PFSK-1 (cell line): ENCODE results near the gene CAPNS2.

Source experiments
- POLR2AphosphoS5 ChIP-seq: IDR thresholded peaks from 2 replicates; pipeline ENCODE4 v1.6.1; 2012; ENCODE audit warnings: low read depth, mild to moderate bottlenecking, control low read depth, low read length, moderate library complexity
- SIN3A ChIP-seq: IDR thresholded peaks from 2 replicates; pipeline ENCODE4 v1.6.1; 2012; ENCODE audit warnings: mild to moderate bottlenecking, low read length, moderate library complexity, borderline replicate concordance; ENCODE audit not compliant: insufficient read depth
- TAF1 ChIP-seq: IDR thresholded peaks from 2 replicates; pipeline ENCODE4 v1.6.1; 2012; ENCODE audit warnings: low read length, control low read depth, borderline replicate concordance; ENCODE audit not compliant: insufficient read depth
- TF ChIP-seq, protein P1 (sequence below), 2 experiments: IDR thresholded peaks; 2 replicates each; pipeline versions ENCODE4 v1.6.1 to v1.8.0; 2011 to 2012; ENCODE audit warnings: low read depth in 2 of 2, low read length in 2 of 2, control low read depth in 1 of 2, inconsistent platforms in 1 of 2, mild to moderate bottlenecking in 1 of 2, moderate library complexity in 1 of 2; ENCODE audit not compliant: insufficient read depth in 1 of 2

DNA sequence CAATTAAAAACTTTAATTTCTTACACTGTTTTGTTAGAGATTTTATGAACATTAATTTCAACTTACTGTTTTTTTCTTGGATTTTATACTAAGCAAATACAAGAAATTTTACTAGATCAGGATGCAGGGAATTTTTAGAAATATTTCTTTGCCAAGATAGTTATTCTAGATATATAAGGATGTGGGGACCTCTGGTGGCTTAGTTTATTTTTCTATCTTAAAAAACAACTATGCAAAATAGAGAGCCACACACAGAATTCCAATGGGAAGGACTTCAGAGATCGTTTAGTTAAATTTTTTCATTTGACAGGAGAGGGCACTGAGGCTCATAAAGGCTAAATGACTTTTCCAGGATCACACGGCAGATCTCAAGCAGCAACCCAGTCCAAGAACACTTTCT lies 23.0 kb upstream of the CAPNS2 start:
- TF ChIP-seq TAF1: no peak
- TF ChIP-seq, protein P1, sequence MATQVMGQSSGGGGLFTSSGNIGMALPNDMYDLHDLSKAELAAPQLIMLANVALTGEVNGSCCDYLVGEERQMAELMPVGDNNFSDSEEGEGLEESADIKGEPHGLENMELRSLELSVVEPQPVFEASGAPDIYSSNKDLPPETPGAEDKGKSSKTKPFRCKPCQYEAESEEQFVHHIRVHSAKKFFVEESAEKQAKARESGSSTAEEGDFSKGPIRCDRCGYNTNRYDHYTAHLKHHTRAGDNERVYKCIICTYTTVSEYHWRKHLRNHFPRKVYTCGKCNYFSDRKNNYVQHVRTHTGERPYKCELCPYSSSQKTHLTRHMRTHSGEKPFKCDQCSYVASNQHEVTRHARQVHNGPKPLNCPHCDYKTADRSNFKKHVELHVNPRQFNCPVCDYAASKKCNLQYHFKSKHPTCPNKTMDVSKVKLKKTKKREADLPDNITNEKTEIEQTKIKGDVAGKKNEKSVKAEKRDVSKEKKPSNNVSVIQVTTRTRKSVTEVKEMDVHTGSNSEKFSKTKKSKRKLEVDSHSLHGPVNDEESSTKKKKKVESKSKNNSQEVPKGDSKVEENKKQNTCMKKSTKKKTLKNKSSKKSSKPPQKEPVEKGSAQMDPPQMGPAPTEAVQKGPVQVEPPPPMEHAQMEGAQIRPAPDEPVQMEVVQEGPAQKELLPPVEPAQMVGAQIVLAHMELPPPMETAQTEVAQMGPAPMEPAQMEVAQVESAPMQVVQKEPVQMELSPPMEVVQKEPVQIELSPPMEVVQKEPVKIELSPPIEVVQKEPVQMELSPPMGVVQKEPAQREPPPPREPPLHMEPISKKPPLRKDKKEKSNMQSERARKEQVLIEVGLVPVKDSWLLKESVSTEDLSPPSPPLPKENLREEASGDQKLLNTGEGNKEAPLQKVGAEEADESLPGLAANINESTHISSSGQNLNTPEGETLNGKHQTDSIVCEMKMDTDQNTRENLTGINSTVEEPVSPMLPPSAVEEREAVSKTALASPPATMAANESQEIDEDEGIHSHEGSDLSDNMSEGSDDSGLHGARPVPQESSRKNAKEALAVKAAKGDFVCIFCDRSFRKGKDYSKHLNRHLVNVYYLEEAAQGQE (IDR thresholded peaks at IDR 0.05; ENCODE audit: insufficient read depth in 1 of 2, low read depth in 2 of 2, low read length in 2 of 2): no peak
- no peak for TF ChIP-seq POLR2AphosphoS5
- no peak for TF ChIP-seq SIN3A
